Upper lobe of left lung (tissue), 4 donors: ENCODE data around the gene ICAM4.

Source experiments
- POLR2A ChIP-seq, 4 donors: fragments of 450-650 bp; IDR thresholded peaks; one replicate each; pipeline ENCODE4 v1.5.1; 2016 to 2017; ENCODE audit warnings: antibody characterized with exemption in 4 of 4, mild to moderate bottlenecking in 2 of 4
- TF ChIP-seq, protein P1 (sequence below), 6 experiments: fragments of 450-650 bp in 4 of 6; fragments of 200-600 bp in 2 of 6; sonication (generic) in 2 of 6; IDR thresholded peaks; one replicate each; pipeline ENCODE4 v1.5.1; 2016 to 2019; ENCODE audit warnings: antibody characterized with exemption in 6 of 6

- TF ChIP-seq, protein P1, sequence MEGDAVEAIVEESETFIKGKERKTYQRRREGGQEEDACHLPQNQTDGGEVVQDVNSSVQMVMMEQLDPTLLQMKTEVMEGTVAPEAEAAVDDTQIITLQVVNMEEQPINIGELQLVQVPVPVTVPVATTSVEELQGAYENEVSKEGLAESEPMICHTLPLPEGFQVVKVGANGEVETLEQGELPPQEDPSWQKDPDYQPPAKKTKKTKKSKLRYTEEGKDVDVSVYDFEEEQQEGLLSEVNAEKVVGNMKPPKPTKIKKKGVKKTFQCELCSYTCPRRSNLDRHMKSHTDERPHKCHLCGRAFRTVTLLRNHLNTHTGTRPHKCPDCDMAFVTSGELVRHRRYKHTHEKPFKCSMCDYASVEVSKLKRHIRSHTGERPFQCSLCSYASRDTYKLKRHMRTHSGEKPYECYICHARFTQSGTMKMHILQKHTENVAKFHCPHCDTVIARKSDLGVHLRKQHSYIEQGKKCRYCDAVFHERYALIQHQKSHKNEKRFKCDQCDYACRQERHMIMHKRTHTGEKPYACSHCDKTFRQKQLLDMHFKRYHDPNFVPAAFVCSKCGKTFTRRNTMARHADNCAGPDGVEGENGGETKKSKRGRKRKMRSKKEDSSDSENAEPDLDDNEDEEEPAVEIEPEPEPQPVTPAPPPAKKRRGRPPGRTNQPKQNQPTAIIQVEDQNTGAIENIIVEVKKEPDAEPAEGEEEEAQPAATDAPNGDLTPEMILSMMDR (IDR thresholded peaks at IDR 0.05): no peak
- no peak for TF ChIP-seq POLR2A (IDR thresholded peaks at IDR 0.05)
These were observed 28.6 kb upstream of the ICAM4 start for GRCh38 chr19:10258080-10258710.
